GM19035 (cell line): ENCODE measurements around the gene ZDHHC11B.

Source experiments
- ATAC-seq: cut with Tn5 transposase; IDR thresholded peaks from one replicate; pipeline ENCODE4 v1.9.1; 2021; ENCODE audit not compliant: unreplicated experiment

ZDHHC11B gene

GRCh38 chr5:675871-676698 is 108.4 kb downstream of the ZDHHC11B start:
- no peak for ATAC-seq

DNA sequence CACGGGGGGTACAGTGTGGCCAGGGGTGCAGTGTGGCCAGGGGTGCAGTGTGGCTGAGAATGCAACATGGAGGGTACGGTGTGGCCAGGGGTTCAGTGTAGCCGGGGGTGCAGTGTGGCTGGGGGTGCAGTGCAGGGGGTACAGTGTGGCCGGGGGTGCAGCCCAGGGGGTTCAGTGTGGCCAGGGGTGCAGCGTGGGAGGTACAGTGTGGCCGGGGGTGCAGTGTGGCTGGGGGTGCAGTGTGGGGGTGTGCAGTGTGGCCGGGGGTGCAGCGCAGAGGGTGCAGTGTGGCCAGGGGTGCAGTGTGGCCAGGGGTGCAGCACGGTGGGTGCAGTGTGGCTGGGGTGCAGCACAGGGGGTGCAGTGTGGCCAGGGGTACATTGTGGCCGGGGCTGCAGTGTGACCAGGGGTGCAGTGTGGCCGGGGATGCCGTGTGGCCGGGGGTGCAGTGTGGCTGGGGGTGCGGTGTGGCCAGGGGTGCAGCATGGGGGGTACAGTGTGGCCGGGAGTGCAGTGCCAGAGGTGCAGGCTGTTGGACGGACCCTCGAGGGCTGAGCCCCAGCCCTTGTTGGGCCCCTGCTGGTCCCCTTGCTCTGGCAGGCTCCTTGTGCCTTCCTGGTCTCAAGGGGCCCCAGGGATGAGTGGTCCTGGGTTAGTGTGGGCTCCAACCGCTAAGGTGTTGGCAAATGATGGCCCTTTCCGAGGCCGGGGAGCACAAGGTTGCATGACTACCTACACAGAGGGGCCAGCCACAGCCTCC is 109.2 kb downstream of the ZDHHC11B start:
- ATAC-seq, result no peak

DNA sequence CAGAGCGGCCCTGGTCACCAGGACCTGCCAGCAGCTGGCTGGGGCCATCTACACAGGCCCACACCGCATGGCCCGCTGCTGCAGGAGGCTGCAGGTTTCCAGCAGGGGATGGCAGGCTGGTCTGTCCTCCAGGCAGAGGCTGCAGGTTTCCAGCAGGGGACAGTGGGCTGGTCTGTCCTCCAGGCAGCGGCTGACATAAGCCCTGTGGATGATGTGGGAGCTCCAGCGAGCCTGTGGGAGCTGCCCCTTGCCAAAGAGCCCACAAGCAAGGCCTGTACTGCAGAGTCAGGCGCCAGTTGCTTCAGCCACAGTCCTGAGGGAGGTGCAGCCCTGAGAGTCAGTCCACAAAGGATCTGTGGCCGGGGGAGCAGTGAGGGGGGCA is 109.9 kb downstream of the ZDHHC11B start:
- no peak for ATAC-seq

- ATAC-seq, result no peak
Observed at GRCh38 chr5:673831-674629, 110.5 kb downstream of the ZDHHC11B start.

GRCh38 chr5:673161-673830 is 111.2 kb downstream of the ZDHHC11B start:
- ATAC-seq, result no peak

DNA sequence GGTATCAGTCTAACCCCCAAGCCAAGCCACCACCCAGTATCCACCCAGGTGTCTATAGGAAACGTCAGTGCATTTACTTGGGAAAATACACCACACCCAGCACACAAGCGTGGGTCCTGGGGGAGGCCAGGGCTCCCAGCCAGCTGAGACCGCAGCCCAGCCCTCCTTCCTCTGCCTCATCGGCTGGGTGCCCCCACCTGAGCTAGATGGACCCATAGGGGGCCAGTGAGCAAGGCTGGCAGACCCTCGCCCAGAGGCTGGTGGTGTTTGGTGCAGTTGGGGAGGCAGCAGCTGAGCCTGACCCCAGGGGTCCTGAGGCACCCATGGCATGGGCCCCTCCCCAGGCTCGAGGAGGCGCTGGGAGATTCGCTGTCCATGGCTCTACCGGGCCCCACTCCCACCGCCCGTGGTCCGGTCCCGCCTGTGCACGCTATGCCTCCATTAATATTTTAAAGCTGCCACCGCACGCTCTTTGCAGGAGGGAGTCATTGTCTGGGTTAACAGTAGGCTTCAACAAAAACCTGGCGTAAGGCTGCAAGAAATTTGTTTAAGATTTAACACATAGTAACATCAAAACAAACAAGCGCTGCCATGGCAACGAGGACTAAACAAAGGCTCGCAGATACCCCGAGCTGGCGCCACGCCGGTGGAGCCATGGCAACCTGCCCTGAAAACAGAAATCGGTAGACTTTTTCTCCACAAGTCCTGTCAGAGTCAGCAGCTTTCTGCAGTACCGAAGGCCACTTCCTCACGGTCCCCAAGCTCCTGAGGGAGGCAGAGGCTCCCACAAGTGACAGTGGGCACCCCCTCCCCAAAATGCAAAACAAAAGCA is 112.0 kb downstream of the ZDHHC11B start:
- no peak for ATAC-seq

DNA sequence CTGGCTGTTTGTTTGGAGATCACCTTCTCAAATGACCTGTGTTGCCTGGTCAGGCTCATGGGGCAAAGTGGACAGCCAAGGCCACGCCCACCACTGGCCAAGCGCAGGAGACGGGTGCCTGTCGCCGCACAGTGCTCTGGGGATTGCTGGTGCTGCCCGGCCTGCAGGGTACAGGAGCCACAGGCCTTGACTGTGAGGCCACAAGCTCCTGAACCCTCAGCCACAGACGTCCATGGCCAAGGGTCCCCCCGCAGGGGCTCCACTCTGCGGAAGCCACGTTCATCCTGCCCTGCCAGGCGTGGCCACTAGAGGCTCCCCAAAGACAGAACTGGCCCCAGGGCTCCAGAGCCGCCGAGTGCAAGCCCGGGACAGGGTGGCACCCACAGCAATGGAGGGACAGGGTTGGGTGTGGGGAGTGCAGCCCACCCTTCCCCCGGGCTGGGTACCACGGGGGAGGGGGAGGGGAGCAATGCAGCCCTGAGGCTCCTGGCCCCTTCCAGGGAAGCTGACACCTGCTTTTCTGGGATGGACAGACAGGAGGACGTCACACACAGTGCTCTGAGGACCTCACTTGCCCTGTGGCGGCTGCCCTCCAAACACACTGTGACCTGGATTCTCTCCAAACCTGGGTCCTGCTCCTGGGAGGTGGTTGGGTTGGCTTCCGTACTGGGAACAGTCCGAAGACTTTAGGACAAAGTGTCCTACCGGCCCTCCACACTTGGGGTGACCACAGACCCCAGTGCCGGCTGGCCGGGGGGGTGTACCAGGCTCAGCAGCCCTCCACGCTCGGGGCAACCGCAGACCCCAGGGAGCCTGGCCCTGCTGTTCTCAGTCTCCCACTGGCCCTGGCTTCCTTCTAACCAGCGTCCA is 112.8 kb downstream of the ZDHHC11B start:
- ATAC-seq, result peak; percentile 46

GRCh38 chr5:670396-671270 is 113.9 kb downstream of the ZDHHC11B start:
- no peak for ATAC-seq

DNA sequence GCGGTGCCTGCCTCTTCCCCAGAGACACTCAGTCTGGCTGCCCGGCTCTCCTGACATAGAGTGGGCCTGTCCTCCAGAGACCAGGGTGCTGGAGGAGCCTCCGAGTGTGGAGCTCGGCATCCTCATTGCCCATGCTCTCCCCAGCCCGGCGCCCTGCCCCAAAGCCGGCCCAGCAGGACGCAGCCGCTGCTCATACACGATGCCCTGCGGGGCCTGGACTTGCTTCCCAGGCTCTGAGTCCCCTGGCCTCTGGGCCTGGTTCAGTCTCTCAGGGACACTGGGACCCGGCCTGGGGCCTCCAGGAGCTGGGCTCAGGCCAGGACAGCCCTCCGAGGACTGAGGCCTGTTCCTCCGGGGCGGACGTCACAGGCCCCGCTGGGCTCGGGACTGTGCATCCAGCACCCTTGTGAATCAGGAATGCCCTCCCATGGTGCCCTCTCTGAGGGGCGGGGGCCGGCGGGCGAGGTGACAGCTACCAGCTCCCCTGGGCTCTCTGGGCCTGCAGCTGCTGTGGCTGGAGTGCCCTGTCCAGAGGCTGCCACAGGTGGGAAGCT is 114.6 kb downstream of the ZDHHC11B start:
- ATAC-seq, result no peak

- no peak for ATAC-seq
Observed at GRCh38 chr5:669111-669841, 115.3 kb downstream of the ZDHHC11B start.

GRCh38 chr5:668283-668995 is 116.1 kb downstream of the ZDHHC11B start:
- no peak for ATAC-seq

DNA sequence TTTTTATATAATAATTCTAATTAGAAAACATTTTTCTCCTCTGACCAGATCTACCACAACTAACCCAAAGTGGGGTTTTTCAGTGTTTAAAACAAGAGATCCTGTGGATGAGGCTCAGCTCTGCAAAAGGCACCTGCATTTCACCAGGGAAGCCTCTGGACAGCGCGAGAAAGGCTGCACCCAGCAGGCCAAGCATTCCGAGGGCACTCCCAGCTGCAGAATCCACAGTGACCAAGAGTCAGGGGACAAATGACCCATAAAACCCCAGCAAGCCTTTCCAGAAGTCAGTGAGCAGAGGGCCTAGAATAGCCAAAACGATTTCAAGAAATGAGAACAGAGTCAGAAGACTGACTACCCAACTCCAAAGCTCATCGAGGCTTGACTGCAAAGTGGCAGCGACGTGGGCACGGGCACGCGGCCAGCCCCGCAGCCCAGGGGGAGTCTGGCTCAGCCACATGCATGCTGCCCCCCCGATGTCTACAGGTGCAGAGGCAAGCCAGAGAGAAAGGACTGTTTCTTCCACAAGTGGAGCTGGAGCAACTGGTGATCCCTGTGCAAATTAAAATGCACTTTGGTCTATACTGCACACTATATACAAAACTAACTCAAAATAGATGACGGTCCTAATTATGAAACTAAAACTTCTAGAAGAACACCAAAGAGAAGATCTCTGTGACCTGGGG is 117.6 kb downstream of the ZDHHC11B start:
- no peak for ATAC-seq

DNA sequence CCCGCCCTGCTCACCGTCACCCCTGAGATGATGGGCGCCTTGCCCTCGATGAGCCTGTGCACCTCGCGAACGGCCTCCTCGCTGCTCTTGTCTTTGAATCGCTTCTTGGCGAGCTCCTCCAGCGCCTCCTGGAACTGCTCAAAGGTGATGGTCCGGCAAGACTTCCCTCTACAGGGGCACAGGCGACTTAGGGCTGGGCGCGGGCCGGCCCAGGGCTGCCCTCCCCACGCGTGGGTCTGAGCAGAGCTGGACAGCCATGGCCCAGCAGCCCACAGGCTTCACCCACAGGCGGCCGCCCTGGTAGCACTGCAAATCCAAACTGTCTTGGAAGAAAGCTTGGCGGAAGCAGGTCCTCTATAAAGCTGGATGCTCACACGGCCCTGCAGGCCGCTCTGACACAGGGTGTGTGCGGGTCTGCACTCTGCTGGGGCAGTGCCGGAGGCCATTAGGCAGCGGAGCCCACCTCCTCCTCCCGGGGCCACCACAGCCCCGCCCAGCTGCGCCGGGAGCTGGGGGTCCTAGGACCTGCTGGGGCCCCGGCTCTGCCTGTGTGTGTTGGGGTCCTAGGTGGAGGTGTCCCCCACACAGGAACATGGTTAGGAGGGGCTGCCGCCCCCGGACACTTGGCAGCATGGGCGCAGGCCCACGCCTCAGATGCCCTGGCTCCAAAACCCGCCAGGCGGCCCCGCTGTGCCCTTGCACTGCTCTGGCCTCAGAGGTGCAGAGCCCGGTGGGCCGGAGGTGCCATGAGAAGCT is 118.4 kb downstream of the ZDHHC11B start:
- no peak for ATAC-seq

DNA sequence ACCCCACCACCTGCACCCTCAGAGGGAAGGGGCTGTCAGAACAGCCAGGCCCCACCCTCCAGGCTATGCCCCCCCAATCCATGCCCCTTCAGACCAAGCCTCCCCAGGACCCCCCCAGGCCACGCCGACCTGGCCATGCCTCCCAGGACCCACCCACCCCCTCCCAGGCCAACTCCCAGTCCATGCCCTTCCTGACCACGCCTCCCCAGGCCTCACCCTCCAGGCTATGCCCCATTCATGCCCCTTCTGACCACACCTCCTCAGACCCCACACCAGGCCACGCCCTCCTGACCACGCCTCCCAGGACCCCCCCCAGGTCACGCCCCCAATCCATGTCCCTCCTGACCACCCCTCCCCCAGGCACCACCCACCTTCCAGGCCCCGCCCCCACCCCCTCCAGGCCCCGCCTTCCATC is 119.0 kb downstream of the ZDHHC11B start:
- ATAC-seq, result no peak

- no peak for ATAC-seq
Observed at GRCh38 chr5:664994-665360, 119.6 kb downstream of the ZDHHC11B start.
